CD4-positive, alpha-beta T cell treated with Interleukin-12 subunit alpha and Interleukin-12 subunit beta, for 1 hour (primary cell): ENCODE measurements around the gene GRAMD1C.
"Not testable (repeated sequence)": the region's sequence is repeated elsewhere in the genome, so short reads cannot be mapped to it uniquely, and the experiment has no call there.

Source experiments
- DNase-seq: peaks from one replicate; pipeline ENCODE4 v3.0.0-alpha.2; 2020

The GRAMD1C gene

GRCh38 chr3:113838631-113839209, at the start of gene GRAMD1C:
Gene GRAMD1C, plus strand, starts transcription at chr3:113838788. Its CDS starts 122 bp downstream, at chr3:113838910.
- peak; percentile 88 for DNase-seq

- no peak for DNase-seq
Observed at GRCh38 chr3:113791381-113791780, 47.2 kb upstream of the GRAMD1C start.

- no peak for DNase-seq
Observed at GRCh38 chr3:113794526-113794925, 44.1 kb upstream of the GRAMD1C start.

GRCh38 chr3:113795693-113796092, 42.9 kb upstream of the GRAMD1C start:
- DNase-seq = no peak

- DNase-seq = no peak
Observed at GRCh38 chr3:113802795-113803455, 35.7 kb upstream of the GRAMD1C start.

- no peak for DNase-seq
Observed at GRCh38 chr3:113804661-113805060, 33.9 kb upstream of the GRAMD1C start.

- DNase-seq = no peak
Observed at GRCh38 chr3:113805249-113805648, 33.3 kb upstream of the GRAMD1C start.

GRCh38 chr3:113812854-113813253, 25.7 kb upstream of the GRAMD1C start:
- no peak for DNase-seq

- DNase-seq = no peak
Observed at GRCh38 chr3:113819866-113820265, 18.7 kb upstream of the GRAMD1C start.

GRCh38 chr3:113825090-113825489, 13.5 kb upstream of the GRAMD1C start:
- DNase-seq = no peak

GRCh38 chr3:113828600-113828999, 10.0 kb upstream of the GRAMD1C start:
- DNase-seq = no peak

GRCh38 chr3:113829576-113830354, 8.8 kb upstream of the GRAMD1C start:
- no peak for DNase-seq

- DNase-seq = no peak
Observed at GRCh38 chr3:113831103-113831355, 7.6 kb upstream of the GRAMD1C start.

GRCh38 chr3:113832477-113833164, 6.0 kb upstream of the GRAMD1C start:
- no peak for DNase-seq

GRCh38 chr3:113834983-113835382, 3.6 kb upstream of the GRAMD1C start:
- DNase-seq = no peak

- no peak for DNase-seq
Observed at GRCh38 chr3:113839551-113839950, 963 bp downstream of the GRAMD1C start.

- DNase-seq = peak; percentile 38
Observed at GRCh38 chr3:113844622-113845222, 6.1 kb downstream of the GRAMD1C start.

- no peak for DNase-seq
Observed at GRCh38 chr3:113847247-113847646, 8.7 kb downstream of the GRAMD1C start.

- DNase-seq = no peak
Observed at GRCh38 chr3:113847664-113848461, 9.3 kb downstream of the GRAMD1C start.

GRCh38 chr3:113849071-113849470, 10.5 kb downstream of the GRAMD1C start:
- not testable (repeated sequence) for DNase-seq

GRCh38 chr3:113849841-113850240, 11.3 kb downstream of the GRAMD1C start:
- DNase-seq = not testable (repeated sequence)

GRCh38 chr3:113850391-113850790, 11.8 kb downstream of the GRAMD1C start:
- DNase-seq = not testable (repeated sequence)
